HepG2 (cell line): ENCODE measurements around the gene INSYN2B. TPM values are rescaled to one million over a fixed set of nuclear protein-coding genes. Genes with fewer than 3 reads are reported as not detected.

ENCODE experiments used
- ATAC-seq: fragments of 200-7000 bp; cut with Tn5 transposase; 3 replicates; pipeline ENCODE4 v1.9.1; 2020; ENCODE audit warnings: mild to moderate bottlenecking, moderate library complexity
- BruUV-seq: library from RNA; stranded (reverse); fragments of 400-500 nt; replicated peaks from 2 replicates; lab custom pipeline; 2021; lab: Mats Ljungman, UMichigan
- CTCF ChIA-PET: fragments of 300-600 bp; formaldehyde crosslinking; extraction: SDS; loops from one replicate; lab custom pipeline; 2021; ENCODE audit warnings: low total read pairs, inconsistent platforms, low intra/inter-chr PET ratio; lab: Yijun Ruan, JAX
- POLR2A ChIA-PET: fragments of 350-600 bp; sonication (Branson Sonifier 250); formaldehyde crosslinking; loops from one replicate; lab custom pipeline; 2020; ENCODE audit warnings: antibody characterized with exemption, inconsistent platforms; lab: Yijun Ruan, JAX
- DNase-seq: peaks from one replicate; pipeline ENCODE4 v3.0.0-alpha.2; 2015; ENCODE audit warnings: low spot score
- FAIRE-seq: peaks from 3 replicates; lab custom pipeline; 2011; peaks lifted over from hg19 to GRCh38; lab: Jason Lieb, UNC
- H2AFZ ChIP-seq: one replicate; pipeline ENCODE4 v1.6.1; 2011; ENCODE audit warnings: low read length, inconsistent platforms
- H3K27ac ChIP-seq: fragments of 300-600 bp; 3 replicates; pipeline ENCODE4 v1.8.0; 2011; ENCODE audit warnings: mixed run types, mild to moderate bottlenecking, mixed read lengths, low read length, inconsistent platforms; ENCODE audit not compliant: insufficient read depth; ENCODE audit errors: extremely low read length
- H3K27me3 ChIP-seq, 2 experiments: fragments of 200-600 bp in 1 of 2; 2 replicates in 1 of 2; 3 replicates in 1 of 2; pipeline versions ENCODE4 v1.6.0 to v1.8.0; 2011; ENCODE audit warnings: low read length in 2 of 2, mild to moderate bottlenecking in 2 of 2, moderate library complexity in 2 of 2, inconsistent platforms in 1 of 2; ENCODE audit not compliant: insufficient read depth in 2 of 2, control insufficient read depth in 1 of 2
- H3K36me3 ChIP-seq, 2 experiments: fragments of 200-600 bp in 1 of 2; replicated peaks in 1 of 2; 2 replicates in 1 of 2; 3 replicates in 1 of 2; pipeline versions ENCODE4 v1.5.1 to v1.8.0; 2011; ENCODE audit warnings: low read length in 2 of 2, inconsistent platforms in 1 of 2; ENCODE audit not compliant: insufficient read depth in 2 of 2, control insufficient read depth in 1 of 2
- H3K4me1 ChIP-seq: 2 replicates; pipeline ENCODE4 v1.5.1; 2012; ENCODE audit warnings: low read length, inconsistent platforms; ENCODE audit not compliant: insufficient read depth
- H3K4me2 ChIP-seq: 2 replicates; pipeline ENCODE4 v1.6.0; 2011; ENCODE audit warnings: low read depth, low read length, inconsistent platforms
- H3K4me3 ChIP-seq, 3 experiments: fragments of 200-600 bp in 1 of 3; sonication (generic), shearing (Covaris generic) in 1 of 3; replicated peaks in 1 of 3; 2 replicates each; pipeline ENCODE4 v1.5.1; 2011 to 2016; ENCODE audit warnings: low read length in 3 of 3, inconsistent platforms in 2 of 3, low read depth in 2 of 3, mild to moderate bottlenecking in 2 of 3, control low read depth in 1 of 3, mixed read lengths in 1 of 3; ENCODE audit not compliant: insufficient read depth in 1 of 3
- H3K79me2 ChIP-seq: one replicate; pipeline ENCODE4 v1.6.1; 2011; ENCODE audit warnings: low read length, inconsistent platforms; ENCODE audit not compliant: insufficient read depth
- H3K9ac ChIP-seq: 2 replicates; pipeline ENCODE4 v1.6.0; 2011; ENCODE audit warnings: mild to moderate bottlenecking, low read depth, low read length, inconsistent platforms; ENCODE audit not compliant: insufficient read depth
- H3K9me3 ChIP-seq: 2 replicates; pipeline ENCODE4 v1.5.1; 2012; ENCODE audit warnings: mild to moderate bottlenecking, low read length
- H4K20me1 ChIP-seq: 2 replicates; pipeline ENCODE4 v1.6.0; 2011; ENCODE audit warnings: inconsistent platforms, mild to moderate bottlenecking, low read length, moderate library complexity; ENCODE audit not compliant: insufficient read depth
- BRCA1 ChIP-seq: sonication (generic); formaldehyde crosslinking; IDR thresholded peaks from 2 replicates; pipeline ENCODE4 v1.4.0; 2020; ENCODE audit warnings: missing genetic modification reagents
- CREBL2 ChIP-seq: sonication (generic); formaldehyde crosslinking; IDR thresholded peaks from 2 replicates; pipeline ENCODE4 v1.8.1; 2023; ENCODE audit warnings: missing genetic modification reagents, mild to moderate bottlenecking, borderline replicate concordance
- KDM4B ChIP-seq: sonication (generic); formaldehyde crosslinking; IDR thresholded peaks from 2 replicates; pipeline ENCODE4 v1.4.0; 2020; ENCODE audit warnings: missing genetic modification reagents
- KLF13 ChIP-seq: sonication (generic); formaldehyde crosslinking; IDR thresholded peaks from 2 replicates; pipeline ENCODE4 v1.4.0; 2020; ENCODE audit warnings: mild to moderate bottlenecking, missing genetic modification reagents
- MIER2 ChIP-seq: IDR thresholded peaks from 2 replicates; pipeline ENCODE4 v1.6.1; 2016; ENCODE audit warnings: missing biosample characterization, missing genetic modification reagents
- MTA1 ChIP-seq: sonication (generic); formaldehyde crosslinking; IDR thresholded peaks from 2 replicates; pipeline ENCODE4 v1.4.0; 2020; ENCODE audit warnings: missing genetic modification reagents, mild to moderate bottlenecking, borderline replicate concordance
- NBN ChIP-seq: fragments of 450-650 bp; conservative IDR thresholded peaks from 2 replicates; pipeline ENCODE4 v1.6.1; 2017
- RARA ChIP-seq: IDR thresholded peaks from 2 replicates; pipeline ENCODE4 v1.6.1; 2016; ENCODE audit warnings: missing genetic modification reagents, missing compliant biosample characterization
- RFX1 ChIP-seq: fragments of 450-650 bp; IDR thresholded peaks from 2 replicates; pipeline ENCODE4 v1.6.1; 2017
- SP2 ChIP-seq: sonication (generic); formaldehyde crosslinking; IDR thresholded peaks from 2 replicates; pipeline ENCODE4 v1.5.1; 2020; ENCODE audit warnings: mild to moderate bottlenecking, missing genetic modification reagents
- TEAD2 ChIP-seq: sonication (generic); formaldehyde crosslinking; IDR thresholded peaks from 2 replicates; pipeline ENCODE4 v1.9.0; 2021; ENCODE audit warnings: missing genetic modification reagents
- YEATS2 ChIP-seq: sonication (generic); formaldehyde crosslinking; IDR thresholded peaks from 2 replicates; pipeline ENCODE4 v1.4.0; 2020; ENCODE audit warnings: missing genetic modification reagents, borderline replicate concordance
- ZNF207 ChIP-seq: fragments of 450-650 bp; IDR thresholded peaks from 2 replicates; pipeline ENCODE4 v1.6.1; 2016; ENCODE audit warnings: antibody characterized with exemption, borderline replicate concordance
- ZNF230 ChIP-seq: sonication (generic); formaldehyde crosslinking; IDR thresholded peaks from 2 replicates; pipeline ENCODE4 v1.4.0; 2020; ENCODE audit warnings: mild to moderate bottlenecking, missing genetic modification reagents
- ZNF615 ChIP-seq: sonication (generic); formaldehyde crosslinking; IDR thresholded peaks from 2 replicates; pipeline ENCODE4 v1.5.0; 2020; ENCODE audit warnings: mild to moderate bottlenecking, missing genetic modification reagents, borderline replicate concordance
- ZNF841 ChIP-seq: sonication (generic); formaldehyde crosslinking; IDR thresholded peaks from 2 replicates; pipeline ENCODE4 v1.8.1; 2023; ENCODE audit warnings: missing genetic modification reagents, borderline replicate concordance
- WGBS: methylation state at CpG from one replicate; pipeline ENCODE4 v1.1.6; 2017; ENCODE audit warnings: low lambda C conversion rate; 5-methylcytosine and 5-hydroxymethylcytosine counted together
- in situ Hi-C: cut with HindIII; loops from 2 replicates; pipeline ENCODE4 v1.10.0; 2017; ENCODE audit warnings: low pct_unique_long_range_greater_than_20kb; ENCODE audit not compliant: extremely low pct_ligation_motif_present
- intact Hi-C: fragments of 100-400 bp; cut with micrococcal nuclease; formaldehyde crosslinking; loops from one replicate; pipeline ENCODE4 v1.10.0; 2022; ENCODE audit not compliant: unreplicated experiment
- polyA plus RNA-seq, 8 experiments: library from polyadenylated mRNA; depleted of rRNA in 3 of 8; stranded (reverse) in 7 of 8; unstranded in 1 of 8; fragments of >200 nt; fragmentation: Illumina TruSeq in 4 of 8; extraction: Trizol in 4 of 8; gene quantifications; 2 replicates each; pipeline versions ENCODE4 v1.2.1 to v1.2.3, GENCODE V29; 2011 to 2016; ENCODE audit warnings: low read depth in 4 of 8, missing spikeins in 1 of 8, mixed read lengths in 1 of 8; ENCODE audit not compliant: insufficient read depth in 1 of 8
- total RNA-seq, 5 experiments: library from RNA; depleted of rRNA; stranded (reverse); fragments of >200 nt; fragmentation: Illumina TruSeq; extraction: Trizol; gene quantifications; 2 replicates each; pipeline ENCODE4 v1.2.3, GENCODE V29; 2016; ENCODE audit warnings: low read depth in 1 of 5
- TF ChIP-seq, protein P1 (sequence below): sonication (generic); formaldehyde crosslinking; IDR thresholded peaks from 2 replicates; pipeline ENCODE4 v1.4.0; 2020; ENCODE audit warnings: mild to moderate bottlenecking, missing genetic modification reagents
- TF ChIP-seq, protein P2 (sequence below): sonication (generic); formaldehyde crosslinking; IDR thresholded peaks from 2 replicates; pipeline ENCODE4 v1.4.0; 2020; ENCODE audit warnings: mild to moderate bottlenecking, missing genetic modification reagents
- TF ChIP-seq, protein P3 (sequence below): IDR thresholded peaks from 2 replicates; pipeline ENCODE4 v1.6.1; 2012; ENCODE audit warnings: inconsistent platforms
- TF ChIP-seq, protein P4 (sequence below): sonication (generic); formaldehyde crosslinking; IDR thresholded peaks from 2 replicates; pipeline ENCODE4 v1.8.0; 2022; ENCODE audit warnings: mild to moderate bottlenecking, missing genetic modification reagents, moderate library complexity

Gene INSYN2B
- total and polyA plus RNA-seq, 2 of the 13 experiments (the other 11 are each of a cell fraction or from before 2014, with no cell fraction given), result not detected

DNA sequence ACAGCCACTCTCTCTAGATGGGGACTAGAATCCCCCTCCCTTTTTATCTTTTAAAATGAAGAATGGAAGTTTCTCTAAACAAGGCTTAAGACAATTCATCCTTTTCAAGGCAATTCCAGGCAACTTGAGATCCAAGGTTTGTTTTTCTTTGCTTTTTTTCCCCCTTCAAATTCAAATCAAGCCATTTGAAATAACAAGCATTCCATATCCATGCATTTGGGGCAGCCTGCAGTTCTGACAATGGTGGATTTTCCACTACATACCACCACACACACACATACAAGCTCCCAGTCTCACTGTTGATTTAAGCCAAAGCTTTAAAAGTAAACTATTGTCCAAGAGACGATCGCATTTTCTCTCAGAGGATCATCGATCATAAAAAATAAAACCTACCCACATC lies 424 bp downstream of the INSYN2B start:
- Histone ChIP-seq H3K4me3 (no peak overlapping the region), H2AFZ (no peak overlapping the region), H3K9ac (no peak overlapping the region), H3K4me2 (no peak overlapping the region), H3K27me3 (no peaks in the 10 kb centered on the region; a peak in 1 of 5 replicates), H3K79me2 (no peaks in the 10 kb centered on the region), H3K27ac (no peak overlapping the region), H3K4me1 (no peaks in the 10 kb centered on the region), H4K20me1 (no peaks in the 10 kb centered on the region), H3K9me3 (no peaks in the 10 kb centered on the region), H3K36me3 (no peaks in the 10 kb centered on the region)
- TF ChIP-seq BRCA1 (no peak), ZNF841 (CRISPR knock-in tag) (no peak)
- no TSS peak for BruUV-seq
- ChIA-PET CTCF (no interaction called here), POLR2A (no interaction called here)
- 0% methylated on average over 3 of the region's 3 CpGs for WGBS
- in situ Hi-C loops, result loop anchor here (5.0 kb wide), 1 partner anchor 283 kb away; no protein-coding TSS in a partner anchor
- DNase-seq (no peak), ATAC-seq (no peak), FAIRE-seq (no peak)
- intact Hi-C loops, result loop anchor here (2.0 to 5.0 kb wide), 2 partner anchors 277 to 993 kb away; no protein-coding TSS in a partner anchor

DNA sequence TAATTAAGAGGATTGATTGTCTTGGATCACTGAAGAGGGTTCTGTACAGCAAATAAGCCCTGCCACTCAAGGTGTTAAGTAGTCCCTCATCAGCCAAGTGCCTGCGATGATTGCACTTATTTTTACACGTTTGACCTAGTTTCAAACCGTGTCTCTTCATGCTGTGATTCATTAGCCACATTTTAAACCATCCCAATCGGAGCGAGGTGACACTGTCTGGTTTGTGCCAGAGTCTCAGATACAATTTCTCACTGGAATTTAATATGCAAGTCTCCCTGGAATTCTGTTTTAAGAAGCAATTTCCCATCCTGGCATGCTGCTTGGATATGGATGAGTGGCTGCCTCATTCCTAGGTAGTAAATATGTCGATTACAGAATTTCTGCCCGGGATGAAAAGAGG lies 1.6 kb downstream of the INSYN2B start:
- Histone ChIP-seq H3K36me3 (no peaks in the 10 kb centered on the region), H4K20me1 (no peaks in the 10 kb centered on the region), H3K79me2 (no peaks in the 10 kb centered on the region), H2AFZ (no peak overlapping the region), H3K9ac (no peak overlapping the region), H3K9me3 (no peaks in the 10 kb centered on the region), H3K4me3 (no peak overlapping the region), H3K27ac (no peak overlapping the region), H3K27me3 (no peaks in the 10 kb centered on the region; a peak in 2 of 5 replicates), H3K4me2 (no peak overlapping the region), H3K4me1 (no peaks in the 10 kb centered on the region)
- no TSS peak for BruUV-seq
- no peak for FAIRE-seq
- no peak for ATAC-seq
- WGBS, result 1% methylated on average over 7 of the region's 7 CpGs
- ChIA-PET POLR2A (no interaction called here), CTCF (no interaction called here)
- intact Hi-C loops (no loop called here), in situ Hi-C loops (no loop called here)
- DNase-seq, result no peak
- TF ChIP-seq YEATS2 (CRISPR knock-in tag) (no peak), RFX1 (no peak), NBN (no peak), TEAD2 (CRISPR knock-in tag) (no peak), KDM4B (CRISPR knock-in tag) (no peak), RARA (CRISPR knock-in tag) (no peak), ZNF230 (CRISPR knock-in tag) (no peak), CREBL2 (CRISPR knock-in tag) (no peak), SP2 (CRISPR knock-in tag) (no peak), KLF13 (CRISPR knock-in tag) (no peak), MTA1 (no peak), MIER2 (CRISPR knock-in tag) (no peak), ZNF615 (CRISPR knock-in tag) (no peak), ZNF207 (no peak)
- TF ChIP-seq, protein P1, sequence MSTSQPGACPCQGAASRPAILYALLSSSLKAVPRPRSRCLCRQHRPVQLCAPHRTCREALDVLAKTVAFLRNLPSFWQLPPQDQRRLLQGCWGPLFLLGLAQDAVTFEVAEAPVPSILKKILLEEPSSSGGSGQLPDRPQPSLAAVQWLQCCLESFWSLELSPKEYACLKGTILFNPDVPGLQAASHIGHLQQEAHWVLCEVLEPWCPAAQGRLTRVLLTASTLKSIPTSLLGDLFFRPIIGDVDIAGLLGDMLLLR (CRISPR knock-in tag), result no peak
- TF ChIP-seq, protein P2, sequence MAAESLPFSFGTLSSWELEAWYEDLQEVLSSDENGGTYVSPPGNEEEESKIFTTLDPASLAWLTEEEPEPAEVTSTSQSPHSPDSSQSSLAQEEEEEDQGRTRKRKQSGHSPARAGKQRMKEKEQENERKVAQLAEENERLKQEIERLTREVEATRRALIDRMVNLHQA, result no peak
- TF ChIP-seq, protein P3, sequence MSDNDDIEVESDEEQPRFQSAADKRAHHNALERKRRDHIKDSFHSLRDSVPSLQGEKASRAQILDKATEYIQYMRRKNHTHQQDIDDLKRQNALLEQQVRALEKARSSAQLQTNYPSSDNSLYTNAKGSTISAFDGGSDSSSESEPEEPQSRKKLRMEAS, result no peak
- TF ChIP-seq, protein P4, sequence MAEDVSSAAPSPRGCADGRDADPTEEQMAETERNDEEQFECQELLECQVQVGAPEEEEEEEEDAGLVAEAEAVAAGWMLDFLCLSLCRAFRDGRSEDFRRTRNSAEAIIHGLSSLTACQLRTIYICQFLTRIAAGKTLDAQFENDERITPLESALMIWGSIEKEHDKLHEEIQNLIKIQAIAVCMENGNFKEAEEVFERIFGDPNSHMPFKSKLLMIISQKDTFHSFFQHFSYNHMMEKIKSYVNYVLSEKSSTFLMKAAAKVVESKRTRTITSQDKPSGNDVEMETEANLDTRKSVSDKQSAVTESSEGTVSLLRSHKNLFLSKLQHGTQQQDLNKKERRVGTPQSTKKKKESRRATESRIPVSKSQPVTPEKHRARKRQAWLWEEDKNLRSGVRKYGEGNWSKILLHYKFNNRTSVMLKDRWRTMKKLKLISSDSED (CRISPR knock-in tag), result no peak
